ENCODE results near the gene ADSS2. TPM values are rescaled to one million over a fixed set of nuclear protein-coding genes. Genes with fewer than 3 reads are reported as not detected.

The ADSS2 gene
- total RNA-seq, 1 donor: 70.0 TPM

DNA sequence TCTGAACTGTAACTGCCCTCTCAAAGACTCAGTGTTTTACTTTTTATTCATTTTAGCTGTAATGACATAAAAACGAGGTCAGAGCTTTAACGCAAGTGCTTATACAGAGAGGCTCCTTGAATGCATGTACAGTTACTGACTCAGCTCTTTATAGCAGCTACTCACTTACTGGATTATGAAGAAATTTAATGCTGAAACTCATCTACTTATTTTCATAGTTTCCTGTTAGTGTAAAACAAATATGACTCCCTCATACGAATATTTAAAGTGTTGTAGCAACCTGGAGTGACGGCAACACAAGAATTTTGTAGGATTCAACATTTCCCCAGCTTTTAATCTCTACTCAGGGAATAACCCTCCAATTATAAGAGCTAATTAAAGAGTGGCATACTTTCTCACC is 32.7 kb downstream of the ADSS2 start:
- no peak for DNase-seq (ENCODE audit: low read depth)
- TF ChIP-seq, protein P1, sequence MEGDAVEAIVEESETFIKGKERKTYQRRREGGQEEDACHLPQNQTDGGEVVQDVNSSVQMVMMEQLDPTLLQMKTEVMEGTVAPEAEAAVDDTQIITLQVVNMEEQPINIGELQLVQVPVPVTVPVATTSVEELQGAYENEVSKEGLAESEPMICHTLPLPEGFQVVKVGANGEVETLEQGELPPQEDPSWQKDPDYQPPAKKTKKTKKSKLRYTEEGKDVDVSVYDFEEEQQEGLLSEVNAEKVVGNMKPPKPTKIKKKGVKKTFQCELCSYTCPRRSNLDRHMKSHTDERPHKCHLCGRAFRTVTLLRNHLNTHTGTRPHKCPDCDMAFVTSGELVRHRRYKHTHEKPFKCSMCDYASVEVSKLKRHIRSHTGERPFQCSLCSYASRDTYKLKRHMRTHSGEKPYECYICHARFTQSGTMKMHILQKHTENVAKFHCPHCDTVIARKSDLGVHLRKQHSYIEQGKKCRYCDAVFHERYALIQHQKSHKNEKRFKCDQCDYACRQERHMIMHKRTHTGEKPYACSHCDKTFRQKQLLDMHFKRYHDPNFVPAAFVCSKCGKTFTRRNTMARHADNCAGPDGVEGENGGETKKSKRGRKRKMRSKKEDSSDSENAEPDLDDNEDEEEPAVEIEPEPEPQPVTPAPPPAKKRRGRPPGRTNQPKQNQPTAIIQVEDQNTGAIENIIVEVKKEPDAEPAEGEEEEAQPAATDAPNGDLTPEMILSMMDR (IDR thresholded peaks at IDR 0.05; ENCODE audit: insufficient read depth, low read depth, low read length): no peak
- no peak overlapping the region for H3K4me3 ChIP-seq (ENCODE audit: low read depth, low read length)

DNA sequence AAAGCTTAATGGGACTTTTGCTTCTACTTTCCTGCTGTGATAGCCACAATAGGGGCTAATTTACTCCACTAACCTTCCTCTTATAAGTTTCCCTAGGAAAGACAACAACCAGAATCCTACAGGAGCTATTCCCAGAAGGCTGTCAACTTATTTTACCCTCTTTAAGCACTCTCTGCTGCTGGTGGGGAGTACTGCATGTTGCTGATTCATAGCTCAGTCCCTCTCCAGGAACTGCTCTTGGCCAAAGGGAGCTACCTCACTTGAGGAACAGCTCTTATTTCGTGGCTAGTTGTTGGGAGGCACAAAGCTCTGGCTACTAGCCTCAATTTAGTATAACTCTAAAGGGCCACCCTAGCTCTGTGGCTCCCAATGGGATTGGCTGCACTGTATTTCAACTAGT is 37.2 kb downstream of the ADSS2 start:
- peak; percentile 58 for DNase-seq (ENCODE audit: low read depth)
- no peak overlapping the region for H3K4me3 ChIP-seq (ENCODE audit: low read depth, low read length)
- TF ChIP-seq, protein P1 (IDR thresholded peaks at IDR 0.05; ENCODE audit: insufficient read depth, low read depth, low read length): peak; percentile 44

DNA sequence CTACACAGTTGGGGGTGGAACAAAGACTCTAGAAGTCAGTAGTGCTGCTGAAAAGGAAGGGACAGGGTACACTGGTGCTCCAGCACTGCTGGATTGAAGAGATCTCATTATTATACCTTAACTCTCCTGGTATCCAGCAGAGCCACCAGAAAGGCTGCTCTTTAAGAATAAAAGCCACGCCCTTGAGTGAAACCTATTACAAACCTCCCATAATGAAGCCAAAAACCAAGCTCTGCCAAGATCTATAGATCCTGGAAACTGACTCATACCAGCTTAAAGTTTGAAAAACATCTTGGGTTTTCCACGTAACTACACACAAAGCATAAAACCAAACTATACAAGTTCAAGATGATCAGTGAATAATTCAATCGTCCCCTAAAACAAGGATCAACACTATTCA is 38.0 kb downstream of the ADSS2 start:
- no peak overlapping the region for H3K4me3 ChIP-seq (ENCODE audit: low read depth, low read length)
- DNase-seq (ENCODE audit: low read depth): no peak

DNA sequence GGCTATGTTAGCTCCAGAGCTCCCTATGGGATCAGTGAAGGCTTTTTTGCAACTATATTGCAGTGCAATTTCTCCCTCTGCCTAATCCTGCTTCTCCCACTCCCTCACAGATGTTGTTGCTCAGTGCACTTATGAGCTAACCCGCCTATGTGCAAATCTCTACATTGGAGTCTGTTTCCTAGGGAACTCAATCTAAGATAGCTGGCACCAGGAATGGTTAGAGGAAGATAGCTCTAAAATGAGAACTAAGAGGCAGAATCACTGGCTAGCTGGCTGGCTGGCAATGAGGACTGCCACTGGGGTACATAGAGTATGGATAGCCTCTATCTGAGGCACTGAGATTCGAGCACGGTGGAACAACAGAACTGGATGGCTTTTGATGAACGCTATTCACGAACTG is 39.5 kb downstream of the ADSS2 start:
- no peak overlapping the region for H3K4me3 ChIP-seq (ENCODE audit: low read depth, low read length)
- TF ChIP-seq, protein P1 (IDR thresholded peaks at IDR 0.05; ENCODE audit: insufficient read depth, low read depth, low read length): no peak
- DNase-seq (ENCODE audit: low read depth): no peak

More for the DNA sequence above, 38.0 kb downstream of the ADSS2 start:
- TF ChIP-seq, protein P1 (IDR thresholded peaks at IDR 0.05; ENCODE audit: insufficient read depth, low read depth, low read length): no peak

DNA sequence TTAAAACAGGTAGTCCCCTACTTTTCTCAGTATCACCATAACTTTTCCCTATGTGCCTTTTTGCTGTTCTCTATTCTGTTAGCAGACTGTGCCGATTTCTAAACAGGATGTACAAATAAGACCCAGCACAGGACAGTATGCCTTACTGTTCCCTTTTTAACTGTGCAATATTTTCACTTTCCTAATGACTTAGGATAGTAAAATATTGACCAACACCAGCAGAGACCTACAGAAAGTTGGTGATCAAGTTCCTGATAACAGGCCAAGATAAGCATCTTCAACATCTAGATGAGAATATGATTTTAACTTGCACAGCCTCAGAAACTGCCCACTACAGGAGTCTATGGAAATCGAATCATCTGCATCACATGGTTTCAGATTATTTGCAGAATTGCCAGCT is 42.0 kb downstream of the ADSS2 start:
- TF ChIP-seq, protein P1 (IDR thresholded peaks at IDR 0.05; ENCODE audit: insufficient read depth, low read depth, low read length): no peak
- no peak overlapping the region for H3K4me3 ChIP-seq (ENCODE audit: low read depth, low read length)
- DNase-seq (ENCODE audit: low read depth): no peak

DNA sequence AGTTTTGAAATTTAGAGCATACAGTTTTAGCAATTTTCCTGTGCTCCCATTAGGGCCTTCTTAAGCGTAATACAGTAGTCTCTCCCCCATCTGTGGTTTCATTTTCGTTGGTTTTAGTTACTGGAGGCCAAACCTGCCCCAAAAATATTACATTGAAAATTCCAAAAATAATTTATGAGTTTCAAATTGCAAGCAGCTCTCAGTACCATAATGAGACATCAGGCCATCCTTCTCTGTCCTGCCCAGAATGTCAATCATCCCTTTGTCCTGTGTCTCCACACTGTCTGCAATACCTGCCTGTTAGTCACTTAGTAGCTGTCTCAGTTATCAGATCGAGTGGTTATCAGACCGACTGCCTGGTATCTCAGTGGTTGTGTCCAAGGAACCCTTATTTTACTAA is 45.4 kb downstream of the ADSS2 start:
- TF ChIP-seq, protein P1 (IDR thresholded peaks at IDR 0.05; ENCODE audit: insufficient read depth, low read depth, low read length): no peak
- no peak overlapping the region for H3K4me3 ChIP-seq (ENCODE audit: low read depth, low read length)
- no peak for DNase-seq (ENCODE audit: low read depth)

DNA sequence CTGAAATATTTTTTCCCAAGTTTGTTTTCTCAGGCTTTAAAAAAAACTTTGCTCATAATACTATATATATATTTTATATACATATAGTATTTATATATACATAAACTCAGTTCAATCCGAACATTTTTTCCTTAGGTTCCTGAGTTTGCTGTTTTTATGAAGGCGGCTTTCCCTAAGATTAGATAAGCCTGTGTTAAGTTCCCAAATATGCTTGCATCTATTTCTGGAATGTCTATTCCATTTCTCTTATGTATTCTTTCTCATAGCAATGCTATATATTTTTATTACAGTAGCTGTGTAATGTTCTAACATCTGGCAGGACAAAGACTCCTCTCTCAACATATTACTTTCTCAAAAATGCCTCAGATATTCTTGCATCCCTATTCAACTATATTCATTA is 45.9 kb downstream of the ADSS2 start:
- H3K4me3 ChIP-seq (ENCODE audit: low read depth, low read length): no peak overlapping the region
- TF ChIP-seq, protein P1 (IDR thresholded peaks at IDR 0.05; ENCODE audit: insufficient read depth, low read depth, low read length): no peak
- DNase-seq (ENCODE audit: low read depth): peak; percentile 66

Measured in fibroblast of villous mesenchyme (primary cell).